GM19455 (cell line): ENCODE measurements around the gene PIK3R1.
A peak's percentile ranks its signal among the peaks of the same experiment; 100 is the strongest.

Experiments used
- ATAC-seq: cut with Tn5 transposase; IDR thresholded peaks from one replicate; pipeline ENCODE4 v1.9.1; 2021; ENCODE audit not compliant: unreplicated experiment

The PIK3R1 gene

DNA sequence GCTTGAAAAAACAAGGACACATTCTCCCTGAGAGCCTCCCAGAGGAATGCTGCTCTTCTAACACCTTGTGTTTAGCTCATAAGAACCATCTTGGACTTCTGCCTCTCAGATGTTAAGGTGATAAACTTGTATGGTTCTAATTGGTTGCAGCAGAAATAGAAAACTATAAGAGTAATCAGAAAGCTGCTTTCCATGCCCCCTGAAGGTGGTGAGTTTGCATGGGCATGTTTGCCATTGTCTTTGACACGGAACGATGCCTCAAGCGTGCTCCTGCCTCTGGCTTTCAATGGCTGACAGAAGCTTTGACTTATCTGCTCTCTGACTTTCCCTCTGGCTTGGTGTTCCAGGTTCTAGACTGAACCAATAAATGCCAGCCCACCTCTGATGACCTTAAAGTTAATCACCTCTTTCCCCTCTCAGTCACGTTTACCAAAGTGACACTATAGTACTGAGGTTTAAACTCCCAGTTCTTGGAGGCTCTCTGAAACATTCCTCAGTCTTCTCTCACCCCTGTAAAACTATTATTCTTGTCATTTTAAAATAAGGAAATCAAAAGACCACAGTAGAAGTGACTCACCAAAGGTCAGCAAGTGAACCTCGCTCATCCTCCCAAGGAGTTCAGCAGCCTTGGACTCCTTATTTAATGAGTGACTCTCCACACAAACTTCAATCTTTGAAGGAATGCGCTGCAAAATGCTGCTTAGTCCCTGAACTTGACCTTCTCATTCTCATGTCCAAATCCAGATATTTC lies 103.6 kb downstream of the PIK3R1 start:
- ATAC-seq = no peak

DNA sequence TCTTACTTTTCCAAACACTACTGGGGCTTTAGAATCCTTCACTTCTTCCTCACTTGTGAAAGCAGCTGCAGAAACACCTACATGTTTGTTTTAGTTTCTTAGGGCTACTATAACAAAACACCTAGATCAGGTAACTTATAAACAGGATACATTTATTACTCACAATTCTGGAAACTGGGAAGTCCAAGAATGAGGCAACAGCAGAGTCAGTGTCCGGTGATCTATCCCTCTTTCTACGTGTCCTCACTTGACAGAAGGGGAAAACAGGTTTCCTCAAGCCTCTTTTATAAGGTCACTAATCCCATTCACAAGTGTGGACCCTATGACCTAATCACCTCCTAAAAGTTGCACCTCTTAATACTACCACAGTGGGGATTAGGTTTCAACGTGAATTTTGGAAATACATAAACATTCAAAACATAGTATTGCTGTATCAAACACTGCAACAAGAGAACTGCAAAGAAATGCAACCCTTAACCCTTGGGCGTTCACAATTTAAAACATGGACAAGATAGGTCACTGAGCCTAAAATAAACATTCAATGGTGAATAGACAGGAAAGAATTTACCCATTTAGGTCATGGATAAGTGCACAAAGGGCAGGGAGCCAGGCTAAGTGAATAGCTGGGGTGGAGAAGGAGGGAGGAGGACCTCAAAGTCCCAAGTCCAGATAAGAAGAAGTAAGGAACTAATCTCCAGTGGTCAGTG lies 104.3 kb downstream of the PIK3R1 start:
- no peak for ATAC-seq

DNA sequence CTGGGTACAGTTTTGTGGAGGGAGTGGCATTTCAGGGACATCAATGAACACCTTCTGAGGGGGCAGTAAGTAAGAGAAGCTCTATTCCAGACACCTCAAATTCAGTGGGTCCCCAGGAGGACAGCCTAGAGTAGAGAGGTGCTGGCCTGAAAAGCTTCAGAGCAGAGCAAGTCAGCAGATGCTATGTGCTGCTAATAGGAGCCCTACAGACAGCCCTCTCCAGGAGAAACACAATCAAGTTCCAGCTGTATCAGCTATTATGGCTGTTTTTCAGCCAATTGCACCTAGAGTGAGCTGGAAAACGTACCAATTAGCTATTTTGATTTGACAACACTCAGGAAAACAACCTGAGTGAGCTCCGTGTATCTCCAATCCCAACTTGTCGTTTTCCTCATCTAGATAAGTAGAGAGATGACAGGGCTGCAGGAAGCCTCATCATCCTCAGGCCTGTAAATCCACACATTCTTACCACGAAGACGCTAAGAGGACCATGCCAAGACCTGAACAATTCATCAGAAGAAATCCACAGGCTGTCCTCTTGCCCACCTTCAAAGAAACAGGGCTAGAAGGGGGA lies 104.9 kb downstream of the PIK3R1 start:
- no peak for ATAC-seq

DNA sequence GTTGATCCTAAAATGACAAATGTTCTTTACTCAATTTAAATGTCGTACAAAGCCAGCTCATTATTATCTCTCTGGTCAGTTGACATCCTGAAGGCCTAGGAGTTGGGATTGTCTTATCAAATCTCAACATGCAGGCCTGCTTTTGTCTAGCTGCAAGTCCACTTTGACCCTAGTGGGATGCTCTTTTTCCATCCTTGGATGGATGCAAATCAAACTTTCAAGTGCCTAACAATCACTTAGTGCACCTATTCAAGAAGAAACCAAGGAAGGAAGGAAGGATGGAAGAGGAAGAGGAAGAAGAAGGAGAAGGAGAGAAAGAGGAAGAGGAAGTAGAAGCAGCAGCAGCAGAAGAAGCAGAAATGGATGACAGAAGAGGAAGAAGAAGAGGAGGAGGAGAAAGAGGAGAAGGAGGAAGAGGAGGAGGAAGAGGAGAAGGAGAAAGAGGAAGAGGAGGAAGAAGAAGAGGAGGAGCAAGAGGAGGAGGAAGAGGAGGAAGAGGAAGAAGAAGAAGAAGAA lies 109.6 kb downstream of the PIK3R1 start:
- no peak for ATAC-seq

DNA sequence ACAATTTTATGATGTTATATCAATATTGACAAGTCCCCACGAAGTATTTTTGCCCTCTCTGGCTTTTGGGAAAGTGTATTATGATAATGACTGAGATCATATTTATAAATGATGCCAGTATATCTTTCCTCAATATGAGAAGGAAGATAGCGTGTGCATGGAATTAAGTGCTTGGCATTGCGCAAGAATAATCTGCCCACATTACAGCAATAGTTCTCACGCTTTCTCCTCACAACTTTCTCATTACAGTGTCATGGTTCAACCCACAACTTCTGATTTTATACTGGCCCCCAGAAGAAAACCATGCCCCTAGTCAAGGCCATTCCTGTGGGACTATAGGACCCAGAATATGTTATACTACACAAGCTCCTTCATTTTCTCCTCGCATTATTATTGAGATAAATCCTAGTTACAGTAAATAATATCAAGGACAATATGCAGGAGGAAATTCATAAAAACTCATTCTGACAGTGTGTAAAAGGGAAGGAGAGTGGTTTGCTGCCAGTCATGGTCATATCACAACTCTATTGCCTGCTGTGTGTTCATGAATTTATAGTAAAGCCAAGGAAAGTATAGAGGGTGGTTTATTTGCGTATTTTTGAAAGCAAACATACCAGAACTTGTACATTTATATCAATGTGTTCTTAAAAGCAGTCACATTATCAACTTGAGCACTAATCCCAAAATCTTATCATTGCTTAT lies 114.1 kb downstream of the PIK3R1 start:
- no peak for ATAC-seq

DNA sequence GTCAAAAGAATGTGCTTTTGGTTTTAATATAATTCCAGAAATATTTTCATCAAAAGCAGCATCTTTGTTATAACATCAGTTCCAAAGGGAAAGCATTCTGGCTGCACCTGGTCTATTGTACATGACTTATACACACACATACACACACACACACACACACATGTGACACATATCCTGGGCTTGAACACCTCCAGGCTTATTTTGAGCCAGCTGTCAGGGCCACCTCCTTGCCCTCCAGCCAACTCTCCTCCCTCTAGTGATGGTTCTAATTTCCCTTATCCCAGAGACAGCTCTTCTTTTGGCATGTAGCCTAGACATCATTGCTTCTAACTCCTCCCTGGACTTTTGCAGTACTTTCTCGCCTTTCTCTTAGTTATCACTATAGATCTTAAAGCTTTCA lies 115.0 kb downstream of the PIK3R1 start:
- ATAC-seq = no peak

DNA sequence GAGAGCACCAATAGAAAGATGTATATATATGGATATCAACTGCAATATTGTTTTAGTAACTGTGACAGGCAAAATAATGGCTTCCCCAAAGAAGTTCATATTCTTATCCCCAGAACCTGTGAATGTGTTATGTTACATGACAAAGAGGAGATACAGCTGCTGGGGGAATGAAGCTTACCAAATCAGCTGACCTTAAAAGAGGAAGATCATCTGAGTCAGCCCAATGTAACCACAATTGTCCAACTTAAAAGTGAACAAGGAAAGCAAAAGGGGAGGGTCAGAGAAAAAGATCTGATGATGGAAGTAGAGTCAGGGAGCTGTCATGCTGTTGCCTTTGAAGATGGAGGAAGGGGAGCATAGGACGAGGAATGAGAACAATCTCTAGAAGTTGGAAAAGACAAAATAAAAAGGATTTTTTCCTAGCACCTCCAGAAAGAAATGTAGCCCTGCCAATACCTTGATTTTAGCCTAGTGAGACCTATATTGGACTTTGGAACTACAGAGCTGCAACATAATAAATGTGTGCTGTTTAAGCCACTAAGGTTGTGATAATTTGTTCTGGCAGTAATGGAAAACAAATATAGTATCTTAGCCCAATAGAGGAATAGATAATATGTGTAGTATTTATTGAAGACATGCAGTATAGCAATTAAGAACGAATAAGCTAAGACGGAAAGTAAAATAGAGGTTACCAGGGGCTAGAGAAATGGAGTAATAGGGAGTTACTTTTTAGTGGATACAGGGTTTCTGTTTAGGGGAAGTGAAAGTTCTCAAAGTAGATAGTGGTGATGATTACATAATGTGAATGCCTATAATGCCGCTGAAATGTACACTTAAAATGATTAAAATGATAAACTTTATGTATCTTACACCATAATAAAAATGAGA lies 115.9 kb downstream of the PIK3R1 start:
- no peak for ATAC-seq

DNA sequence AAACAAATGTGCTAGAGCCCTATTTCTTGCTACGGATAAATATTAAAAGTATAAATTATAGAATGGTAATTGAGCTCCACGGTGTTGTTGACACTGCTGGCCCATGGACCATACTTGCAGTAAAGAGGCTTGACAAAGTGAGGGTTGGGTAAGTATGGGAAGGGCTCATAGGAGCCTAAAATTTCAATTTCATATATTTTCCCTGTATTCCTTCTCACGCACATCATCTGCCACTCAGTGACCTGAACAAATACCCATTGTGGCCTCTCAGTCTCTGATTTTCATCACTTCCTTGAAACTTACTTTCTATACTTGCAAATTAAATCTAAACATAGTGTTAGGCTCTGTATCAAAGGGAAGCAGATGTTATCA lies 116.5 kb downstream of the PIK3R1 start:
- ATAC-seq = no peak

DNA sequence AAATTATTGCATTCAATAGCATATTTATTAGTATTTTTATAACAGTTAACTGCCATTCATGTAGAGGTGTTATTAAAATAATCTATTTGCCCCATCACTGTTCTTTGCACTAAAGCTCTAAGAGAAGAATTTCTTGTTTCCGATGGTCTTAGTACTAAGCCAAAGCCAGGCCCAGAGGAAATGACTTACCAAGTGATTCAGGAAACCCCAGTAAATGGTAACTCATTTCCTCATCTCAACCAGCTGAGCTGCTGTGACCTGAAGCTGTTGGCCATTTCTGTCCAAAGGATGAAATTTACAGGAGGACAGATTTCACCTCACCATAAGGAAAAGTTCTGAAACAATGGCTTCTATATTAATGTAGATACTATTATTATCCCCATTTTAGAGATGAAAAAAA lies 117.0 kb downstream of the PIK3R1 start:
- no peak for ATAC-seq

DNA sequence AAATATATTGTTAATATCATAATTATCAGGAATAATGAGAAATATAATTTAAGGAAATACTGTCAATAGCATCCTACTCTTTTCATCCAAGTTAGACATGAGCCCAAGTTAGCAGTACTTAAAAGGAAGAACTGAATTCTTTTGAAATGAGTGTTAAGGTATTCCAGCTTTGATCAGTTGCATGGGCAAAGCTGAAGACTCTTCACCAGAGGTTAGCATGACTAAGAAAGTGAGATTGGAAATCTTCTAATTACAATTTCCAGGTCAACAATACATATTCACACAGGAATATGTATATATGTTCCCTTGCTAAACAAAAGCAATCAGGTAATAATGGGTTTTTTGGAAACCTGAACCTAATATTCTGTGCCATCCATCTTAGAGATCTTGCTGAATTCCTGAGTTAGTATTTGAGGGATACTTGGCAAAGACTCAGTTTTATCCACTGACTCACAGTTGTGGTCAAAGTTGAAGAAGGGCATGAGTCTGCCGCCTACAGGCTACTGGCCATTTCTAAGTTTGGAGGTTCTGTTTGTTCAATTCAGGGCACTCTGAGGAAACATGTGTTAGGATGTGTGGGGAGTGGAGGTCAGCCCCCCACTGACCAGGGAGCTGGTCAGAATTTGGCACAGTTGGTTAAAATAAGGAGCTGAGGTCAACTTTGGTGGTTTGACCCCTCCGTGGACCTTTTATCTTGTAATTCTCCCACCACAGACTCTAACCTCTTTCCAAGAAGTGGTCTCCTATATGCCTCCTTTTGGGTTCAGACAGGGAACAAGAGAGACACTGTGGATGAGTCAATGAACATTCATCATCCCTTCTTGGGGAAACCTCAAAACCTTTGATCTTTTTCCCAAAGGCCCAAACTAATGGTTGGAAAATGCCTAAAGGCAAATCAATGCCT lies 118.3 kb downstream of the PIK3R1 start:
- no peak for ATAC-seq

DNA sequence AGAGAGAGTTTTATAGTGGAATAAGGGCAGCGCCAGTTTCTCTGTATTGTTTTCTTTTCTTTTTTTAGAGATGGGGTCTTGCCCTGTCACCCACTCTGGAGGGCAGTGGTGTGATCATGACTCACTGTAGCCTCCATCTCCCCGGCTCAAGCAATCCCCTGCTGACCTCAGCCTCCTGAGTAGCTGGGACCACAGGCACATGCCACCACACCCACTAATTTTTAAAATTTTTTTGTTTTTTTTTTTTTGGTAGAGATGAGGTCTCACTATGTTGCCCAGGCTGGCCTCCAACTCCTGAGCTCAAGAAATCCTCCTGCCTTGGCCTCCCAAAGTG lies 119.0 kb downstream of the PIK3R1 start:
- ATAC-seq = no peak

DNA sequence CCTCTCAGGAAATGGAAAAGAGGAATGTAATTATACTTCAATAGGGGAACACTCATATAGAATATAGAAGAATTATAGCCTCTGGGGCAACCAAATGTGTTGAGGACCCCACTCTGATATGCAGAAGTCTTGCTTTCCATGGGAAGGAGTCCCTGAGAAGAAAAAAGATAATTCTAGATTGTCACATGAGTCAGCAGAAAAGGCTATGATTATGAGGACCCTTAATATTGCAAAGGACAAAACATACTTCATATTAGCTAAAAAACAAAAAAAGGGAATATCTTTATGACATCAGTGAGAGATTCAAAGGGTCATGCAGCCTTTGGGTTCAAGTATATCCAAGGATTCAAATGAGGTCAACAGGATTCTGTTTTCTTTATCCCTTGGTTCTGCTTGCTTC lies 119.5 kb downstream of the PIK3R1 start:
- ATAC-seq = no peak

DNA sequence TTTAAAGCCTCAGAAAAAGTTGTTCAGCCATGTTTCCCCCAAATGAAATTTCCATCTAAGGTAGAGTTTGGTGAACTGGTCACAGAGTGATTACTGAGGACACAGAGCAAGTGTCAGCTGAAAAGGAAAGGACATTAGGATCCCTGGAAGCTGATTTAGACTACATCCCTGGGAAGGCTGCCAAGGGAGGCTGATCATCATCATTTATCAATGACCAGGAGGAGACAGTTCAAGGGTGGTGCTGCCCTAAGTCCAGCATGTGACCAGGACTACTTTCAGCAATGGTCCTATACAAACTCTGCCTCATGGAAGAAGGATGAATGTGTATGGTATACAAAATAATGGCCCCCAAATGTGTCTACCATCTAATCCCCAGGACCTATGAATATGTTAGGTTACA lies 120.6 kb downstream of the PIK3R1 start:
- no peak for ATAC-seq

DNA sequence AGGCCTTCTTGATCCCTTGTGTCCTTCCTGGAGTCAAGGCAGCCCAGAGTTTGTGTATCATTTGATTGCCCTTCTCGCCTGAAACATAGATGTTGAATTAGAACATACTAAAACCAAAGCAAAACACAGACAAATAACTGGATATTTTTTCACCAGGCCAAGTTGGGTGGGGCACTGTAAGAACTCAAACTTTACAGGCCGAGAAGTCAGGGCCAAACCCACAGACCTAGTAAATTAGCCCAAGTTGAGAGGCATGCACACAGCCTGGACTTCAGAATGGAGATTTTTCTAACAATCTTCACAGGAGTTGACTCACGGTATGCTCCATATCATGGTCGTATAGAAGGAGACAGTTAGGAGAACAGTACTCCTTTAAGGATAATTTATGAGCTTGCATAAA lies 121.7 kb downstream of the PIK3R1 start:
- no peak for ATAC-seq

DNA sequence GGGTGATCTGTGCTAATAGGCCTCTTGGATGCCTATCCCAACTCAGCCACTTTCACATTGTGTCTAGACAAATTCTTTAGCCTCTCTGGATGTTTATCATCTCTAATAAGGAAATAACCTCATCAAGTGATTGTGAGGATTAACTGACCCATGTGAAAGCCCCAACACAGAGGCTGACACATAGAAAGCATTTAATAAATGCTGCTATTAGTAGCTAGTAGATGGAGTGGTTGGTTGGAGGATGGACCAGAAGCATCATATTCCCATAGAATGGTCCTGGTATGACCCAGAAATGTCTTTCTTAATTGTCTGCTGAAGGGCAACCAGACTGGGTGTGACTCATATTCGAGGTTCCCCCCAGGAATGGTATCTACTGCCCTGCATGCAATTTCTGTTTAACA lies 124.4 kb downstream of the PIK3R1 start:
- ATAC-seq = no peak

DNA sequence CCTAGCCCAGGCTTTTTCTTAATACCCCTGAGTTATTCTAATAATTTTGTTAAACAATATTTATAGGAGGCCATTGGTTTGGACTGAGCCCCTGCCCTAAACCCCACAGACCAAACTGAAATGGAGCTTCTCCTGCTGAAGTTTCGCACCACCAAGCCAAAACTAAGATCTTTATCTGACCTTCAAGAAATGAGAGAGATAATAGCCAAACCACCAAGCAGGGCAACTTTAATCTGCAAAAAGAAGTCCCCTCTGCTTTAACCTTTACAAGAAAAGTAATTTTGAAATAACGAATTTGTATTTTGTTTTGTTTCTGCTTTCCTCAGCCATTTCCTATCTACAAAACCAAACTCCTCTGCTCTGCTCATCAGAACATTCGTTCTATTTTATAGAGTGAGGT lies 125.5 kb downstream of the PIK3R1 start:
- ATAC-seq = no peak

DNA sequence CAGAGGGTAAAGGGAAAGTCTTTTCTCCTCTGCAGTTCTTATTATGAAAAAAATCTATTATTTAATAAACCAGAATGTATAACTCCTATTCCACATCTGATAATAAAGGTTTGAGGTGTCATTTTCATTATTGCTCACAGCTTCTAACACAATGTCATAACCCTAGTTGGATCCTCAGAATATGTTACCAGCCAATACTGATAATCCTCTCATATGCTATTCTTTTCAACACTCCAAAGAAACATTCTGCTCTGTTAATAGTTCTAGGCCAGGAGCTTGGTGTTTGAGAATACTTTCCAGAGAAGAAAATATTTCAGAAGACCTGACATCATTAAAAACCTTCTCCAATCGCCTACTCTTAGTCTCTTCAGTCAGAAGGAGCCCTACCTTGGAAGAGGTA lies 127.1 kb downstream of the PIK3R1 start:
- no peak for ATAC-seq

DNA sequence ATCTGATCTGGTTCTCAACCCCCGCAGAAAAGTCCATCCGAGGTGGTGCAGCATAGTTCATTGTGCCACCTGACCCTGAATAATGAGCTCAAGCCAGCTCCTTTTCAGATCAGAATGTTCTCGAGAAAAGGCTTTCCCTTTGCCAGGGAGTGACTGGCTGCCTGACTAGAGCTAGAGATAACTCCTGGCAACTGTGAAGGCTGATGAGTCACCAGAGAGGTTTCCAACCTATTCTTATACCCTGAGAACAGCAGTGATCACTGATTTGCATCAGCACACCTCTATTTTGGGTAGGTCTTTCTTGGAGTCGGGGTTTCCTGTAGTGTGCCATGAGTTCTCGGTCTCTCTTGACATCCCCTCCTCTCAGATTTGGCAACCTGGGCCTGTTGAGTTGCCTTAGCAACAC lies 127.9 kb downstream of the PIK3R1 start:
- peak; percentile 69 for ATAC-seq

DNA sequence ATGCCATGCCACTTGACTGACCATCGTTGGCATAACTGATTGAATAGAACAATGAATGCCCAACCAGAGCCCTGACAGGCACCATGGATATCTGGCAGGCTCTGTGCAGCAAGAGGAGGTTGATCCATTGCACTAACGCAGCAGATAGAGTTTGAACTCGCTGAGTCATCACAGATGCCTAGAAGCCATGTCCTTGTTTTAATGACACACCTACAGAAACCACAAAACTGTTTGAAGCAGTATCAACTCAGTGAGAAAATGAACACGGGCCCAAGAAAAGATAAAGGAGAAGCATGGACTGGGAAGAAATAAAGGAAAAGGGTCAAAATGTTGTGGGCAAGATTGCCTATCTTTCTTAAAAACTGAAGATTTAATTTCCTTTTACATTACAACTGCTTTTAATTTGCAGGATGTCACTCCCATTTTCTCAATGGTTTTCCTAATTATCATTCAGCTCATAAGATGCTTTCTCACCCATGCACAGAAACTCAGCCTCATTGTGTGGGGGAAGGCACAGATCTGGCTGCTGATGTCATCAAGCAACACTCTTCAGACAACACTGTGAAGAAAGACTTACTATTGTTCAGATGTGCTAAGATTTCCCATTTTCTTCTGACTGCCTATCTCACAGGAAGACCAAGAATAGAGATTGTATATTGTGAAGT lies 129.0 kb downstream of the PIK3R1 start:
- no peak for ATAC-seq
